HL-60 (cell line): ENCODE measurements around the gene CPNE6.
"Not testable (repeated sequence)": the region's sequence is repeated elsewhere in the genome, so short reads cannot be mapped to it uniquely, and the experiment has no call there.

Experiments used
- DNase-seq, 2 experiments: peaks; one replicate each; pipeline ENCODE4 v3.0.0-alpha.2; 2010 to 2020; ENCODE audit warnings: low read depth in 1 of 2, low spot score in 1 of 2
- H3K27ac ChIP-seq: fragments of 250-450 bp; sonication (Bioruptor Pico); replicated peaks from 2 replicates; pipeline ENCODE4 v1.5.1; 2020; ENCODE audit warnings: mild to moderate bottlenecking, moderate library complexity
- H3K27me3 ChIP-seq: fragments of 250-450 bp; sonication (Bioruptor Pico); 2 replicates; pipeline ENCODE4 v1.5.1; 2021; ENCODE audit warnings: mild to moderate bottlenecking, moderate library complexity; ENCODE audit not compliant: insufficient read depth, poor library complexity, severe bottlenecking
- H3K4me3 ChIP-seq: replicated peaks from 2 replicates; pipeline ENCODE4 v1.5.1; 2011; ENCODE audit warnings: mild to moderate bottlenecking, control low read depth, low read length; ENCODE audit not compliant: insufficient read depth
- CTCF ChIP-seq: IDR thresholded peaks from one replicate; pipeline ENCODE4 v1.5.1; 2011; ENCODE audit warnings: low read length, control low read depth, inconsistent platforms; ENCODE audit not compliant: insufficient read depth
- GABPA ChIP-seq: IDR thresholded peaks from 2 replicates; pipeline ENCODE4 v1.6.1; 2012; ENCODE audit warnings: low read depth
- POLR2AphosphoS5 ChIP-seq: IDR thresholded peaks from 2 replicates; pipeline ENCODE4 v1.6.1; 2012; ENCODE audit warnings: low read depth
- REST ChIP-seq: IDR thresholded peaks from 2 replicates; pipeline ENCODE4 v1.6.1; 2012; ENCODE audit warnings: low read depth; ENCODE audit not compliant: insufficient replicate concordance
- SPI1 ChIP-seq: IDR thresholded peaks from 2 replicates; pipeline ENCODE4 v1.6.1; 2012; ENCODE audit warnings: low read depth, mild to moderate bottlenecking, borderline replicate concordance
- long read RNA-seq: library from polyadenylated mRNA; unstranded; transcript quantifications from one replicate; pipeline ENCODE4 v2.0.0, GENCODE V29; 2020

CPNE6 gene
- long read RNA-seq: 0 reads

GRCh38 chr14:24071144-24071697 lies at the start of gene CPNE6:
CPNE6 (plus strand) TSS chr14:24071562; CDS start chr14:24072937, 1,375 bp downstream.
- no peaks in the 10 kb centered on the region for H3K27me3 ChIP-seq

GRCh38 chr14:24024939-24025418 lies 46.4 kb upstream of the CPNE6 start:
- not testable (repeated sequence) for H3K4me3 ChIP-seq, H3K27ac ChIP-seq, H3K27me3 ChIP-seq, DNase-seq

More at GRCh38 chr14:24071144-24071697, at the start of gene CPNE6:
- H3K27ac ChIP-seq: no peak within 1 kb of the TSS
- no peak for TF ChIP-seq REST
- TF ChIP-seq GABPA: no peak
- TF ChIP-seq POLR2AphosphoS5: no peak
- TF ChIP-seq SPI1: no peak
- TF ChIP-seq CTCF: no peak
- no peak within 1 kb of the TSS for H3K4me3 ChIP-seq
- DNase-seq: peak in 1 of 2 experiments; percentile 37

GRCh38 chr14:24029687-24030086 lies 41.7 kb upstream of the CPNE6 start:
- not testable (repeated sequence) for H3K27me3 ChIP-seq, H3K27ac ChIP-seq, DNase-seq, H3K4me3 ChIP-seq

- not testable (repeated sequence) for H3K27ac ChIP-seq, DNase-seq, H3K4me3 ChIP-seq, H3K27me3 ChIP-seq
Measured at GRCh38 chr14:24031331-24031730, 40.0 kb upstream of the CPNE6 start.

GRCh38 chr14:24032727-24033418 lies 38.5 kb upstream of the CPNE6 start:
- peak; percentile 74 to 93 for DNase-seq
- TF ChIP-seq CTCF (no peak), SPI1 (peak; percentile 20; the same call in 1 of the 2 replicates)
- Histone ChIP-seq H3K27ac (no peak overlapping the region), H3K27me3 (no peaks in the 10 kb centered on the region), H3K4me3 (no peak overlapping the region)

GRCh38 chr14:24035769-24036168 lies 35.6 kb upstream of the CPNE6 start:
- not testable (repeated sequence) for H3K27me3 ChIP-seq, DNase-seq
- H3K4me3 ChIP-seq: peak overlapping the region; percentile 51
- H3K27ac ChIP-seq: peak overlapping the region; percentile 72
